ENCODE data around the gene TTC7B. TPM values are rescaled to one million over a fixed set of nuclear protein-coding genes. Genes with fewer than 3 reads are reported as not detected.

The TTC7B gene
- total and polyA plus RNA-seq, 2 of the 13 experiments (the other 11 are each of a cell fraction or from before 2014, with no cell fraction given), result 1.3 to 3.2 TPM

- TF ChIP-seq, protein P1, sequence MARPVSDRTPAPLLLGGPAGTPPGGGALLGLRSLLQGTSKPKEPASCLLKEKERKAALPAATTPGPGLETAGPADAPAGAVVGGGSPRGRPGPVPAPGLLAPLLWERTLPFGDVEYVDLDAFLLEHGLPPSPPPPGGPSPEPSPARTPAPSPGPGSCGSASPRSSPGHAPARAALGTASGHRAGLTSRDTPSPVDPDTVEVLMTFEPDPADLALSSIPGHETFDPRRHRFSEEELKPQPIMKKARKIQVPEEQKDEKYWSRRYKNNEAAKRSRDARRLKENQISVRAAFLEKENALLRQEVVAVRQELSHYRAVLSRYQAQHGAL (CRISPR knock-in tag; IDR thresholded peaks at IDR 0.05; ENCODE audit: not compliant biosample characterization), result no peak
- TF ChIP-seq, protein P2, sequence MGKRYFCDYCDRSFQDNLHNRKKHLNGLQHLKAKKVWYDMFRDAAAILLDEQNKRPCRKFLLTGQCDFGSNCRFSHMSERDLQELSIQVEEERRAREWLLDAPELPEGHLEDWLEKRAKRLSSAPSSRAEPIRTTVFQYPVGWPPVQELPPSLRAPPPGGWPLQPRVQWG (CRISPR knock-in tag; IDR thresholded peaks at IDR 0.05; ENCODE audit: borderline replicate concordance, low read depth), result no peak
- TF ChIP-seq ZNF644 (CRISPR knock-in tag; IDR thresholded peaks at IDR 0.05; ENCODE audit: low read depth) (peak; percentile 99), CENPT (CRISPR knock-in tag; IDR thresholded peaks at IDR 0.05; ENCODE audit: low read depth) (no peak), ZMAT3 (CRISPR knock-in tag; conservative IDR thresholded peaks at IDR 0.05) (no peak; the same call in 1 of the 2 replicates), ZNF570 (CRISPR knock-in tag; IDR thresholded peaks at IDR 0.05; ENCODE audit: borderline replicate concordance) (no peak), SNAI1 (CRISPR knock-in tag; IDR thresholded peaks at IDR 0.05; ENCODE audit: borderline replicate concordance) (no peak), ZNF280B (CRISPR knock-in tag; IDR thresholded peaks at IDR 0.05; ENCODE audit: borderline replicate concordance) (no peak), GATA4 (IDR thresholded peaks at IDR 0.05; ENCODE audit: borderline replicate concordance, low read depth) (no peak), TMF1 (CRISPR knock-in tag; IDR thresholded peaks at IDR 0.05; ENCODE audit: low read depth) (no peak; the same call in 1 of the 2 replicates), SAFB2 (CRISPR knock-in tag; IDR thresholded peaks at IDR 0.05; ENCODE audit: borderline replicate concordance, low read depth) (no peak), ZNF207 (IDR thresholded peaks at IDR 0.05; ENCODE audit: borderline replicate concordance) (no peak), SMARCC2 (IDR thresholded peaks at IDR 0.05) (no peak), ZBTB20 (CRISPR knock-in tag; IDR thresholded peaks at IDR 0.05; ENCODE audit: borderline replicate concordance, low read depth) (peak; percentile 29; the same call in 1 of the 2 replicates), PRPF4 (IDR thresholded peaks at IDR 0.05; ENCODE audit: low read depth, low read length, poor library complexity, severe bottlenecking) (no peak), LBX2 (CRISPR knock-in tag; IDR thresholded peaks at IDR 0.05; ENCODE audit: borderline replicate concordance) (no peak), SRSF1 (optimal IDR thresholded peaks at IDR 0.05; ENCODE audit: low read depth, low read length) (no peak), KLF12 (CRISPR knock-in tag; IDR thresholded peaks at IDR 0.05; ENCODE audit: borderline replicate concordance) (no peak), ZNF530 (CRISPR knock-in tag; IDR thresholded peaks at IDR 0.05; ENCODE audit: low read depth) (no peak)
- TF ChIP-seq, protein P3, sequence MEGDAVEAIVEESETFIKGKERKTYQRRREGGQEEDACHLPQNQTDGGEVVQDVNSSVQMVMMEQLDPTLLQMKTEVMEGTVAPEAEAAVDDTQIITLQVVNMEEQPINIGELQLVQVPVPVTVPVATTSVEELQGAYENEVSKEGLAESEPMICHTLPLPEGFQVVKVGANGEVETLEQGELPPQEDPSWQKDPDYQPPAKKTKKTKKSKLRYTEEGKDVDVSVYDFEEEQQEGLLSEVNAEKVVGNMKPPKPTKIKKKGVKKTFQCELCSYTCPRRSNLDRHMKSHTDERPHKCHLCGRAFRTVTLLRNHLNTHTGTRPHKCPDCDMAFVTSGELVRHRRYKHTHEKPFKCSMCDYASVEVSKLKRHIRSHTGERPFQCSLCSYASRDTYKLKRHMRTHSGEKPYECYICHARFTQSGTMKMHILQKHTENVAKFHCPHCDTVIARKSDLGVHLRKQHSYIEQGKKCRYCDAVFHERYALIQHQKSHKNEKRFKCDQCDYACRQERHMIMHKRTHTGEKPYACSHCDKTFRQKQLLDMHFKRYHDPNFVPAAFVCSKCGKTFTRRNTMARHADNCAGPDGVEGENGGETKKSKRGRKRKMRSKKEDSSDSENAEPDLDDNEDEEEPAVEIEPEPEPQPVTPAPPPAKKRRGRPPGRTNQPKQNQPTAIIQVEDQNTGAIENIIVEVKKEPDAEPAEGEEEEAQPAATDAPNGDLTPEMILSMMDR (CRISPR knock-in tag; IDR thresholded peaks at IDR 0.05), result no peak
These were observed 320.6 kb downstream of the TTC7B start (continued) for GRCh38 chr14:90495357-90496276.
